B cell (primary cell): ENCODE data around the gene FIG4.

Source experiments
- CTCF ChIP-seq: fragments of 200-600 bp; IDR thresholded peaks from one replicate; pipeline ENCODE4 v1.8.0; 2022; ENCODE audit warnings: antibody characterized with exemption, mild to moderate bottlenecking
- EZH2 ChIP-seq: IDR thresholded peaks from 2 replicates; pipeline ENCODE4 v1.6.1; 2012; ENCODE audit warnings: borderline replicate concordance, low read depth, mild to moderate bottlenecking, moderate library complexity, low read length; ENCODE audit not compliant: insufficient read depth, poor library complexity, severe bottlenecking

DNA sequence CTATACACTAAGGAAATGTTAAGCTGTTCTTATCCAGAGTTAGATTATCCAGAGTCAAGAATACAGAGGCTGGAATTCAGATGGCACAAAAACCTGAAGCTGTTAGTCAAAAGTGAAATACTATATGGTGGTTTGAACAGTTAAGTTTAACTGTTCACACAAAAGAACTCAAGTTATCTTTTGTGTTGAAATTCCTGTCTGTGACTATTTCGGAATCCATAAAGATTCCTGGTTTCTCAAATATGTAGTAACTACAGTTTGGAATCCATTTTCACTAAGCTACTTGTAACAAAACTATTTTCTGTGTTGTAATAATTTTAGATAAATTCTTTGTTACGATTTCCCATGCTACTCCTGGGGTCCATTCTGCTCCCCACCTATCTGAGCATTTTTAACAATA, 24.5 kb downstream of the FIG4 start:
- TF ChIP-seq CTCF = no peak
- no peak for TF ChIP-seq EZH2
